IPS-18c (cell line): ENCODE measurements around the gene GALNT2.

ENCODE experiments used
- H3K4me3 ChIP-seq: 2 replicates; pipeline ENCODE4 v1.7.0; 2013; ENCODE audit warnings: low read depth, mild to moderate bottlenecking, low read length, moderate library complexity; ENCODE audit not compliant: insufficient read depth
- H3K9me3 ChIP-seq: one replicate; pipeline ENCODE4 v1.6.1; 2013; ENCODE audit warnings: mild to moderate bottlenecking, low read length, moderate library complexity; ENCODE audit not compliant: control insufficient read depth, insufficient read depth

Gene GALNT2

DNA sequence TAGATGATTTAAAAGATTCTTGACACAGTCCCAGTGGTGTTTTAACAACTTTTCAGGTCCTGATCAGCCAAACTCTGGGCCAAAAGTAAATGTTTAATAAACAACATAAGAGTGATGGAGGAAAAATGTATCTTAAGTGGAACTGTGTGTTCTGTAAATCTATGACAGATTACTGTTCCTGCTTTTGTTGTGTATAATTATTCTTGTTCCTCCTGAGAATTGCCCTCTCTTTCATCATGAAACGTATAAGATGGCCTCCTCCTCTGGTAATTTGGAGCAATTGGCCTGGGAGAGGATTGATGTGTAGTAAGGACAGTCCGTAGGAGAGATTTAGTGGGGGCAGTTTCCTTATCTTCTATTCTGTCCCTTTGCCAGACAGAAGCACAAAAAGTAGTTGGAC is 34.5 kb downstream of the GALNT2 start:
- H3K9me3 ChIP-seq: no peaks in the 10 kb centered on the region

DNA sequence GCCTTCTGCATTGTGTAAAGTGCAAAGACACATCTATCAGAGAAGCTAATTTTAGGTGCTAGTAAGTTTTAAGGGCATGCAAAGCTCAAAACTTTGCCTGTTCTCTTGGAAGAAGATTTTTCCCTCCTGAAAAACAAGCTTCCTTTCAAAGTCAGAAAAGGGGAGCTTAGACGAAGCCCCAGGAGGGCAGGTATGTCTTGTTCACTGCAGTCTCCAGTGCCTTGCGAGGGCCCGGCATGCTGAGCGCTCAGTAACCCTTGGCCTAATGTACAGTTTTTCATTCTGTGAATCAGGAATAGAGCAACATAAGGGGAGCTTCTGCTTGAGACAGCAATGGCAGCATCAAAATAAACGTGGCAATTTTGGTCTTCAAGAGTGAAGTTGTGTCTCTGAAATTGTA is 35.0 kb downstream of the GALNT2 start:
- Histone ChIP-seq H3K9me3 (no peaks in the 10 kb centered on the region), H3K4me3 (no peak overlapping the region)

More for the DNA sequence above, 34.5 kb downstream of the GALNT2 start:
- H3K4me3 ChIP-seq: no peak overlapping the region

DNA sequence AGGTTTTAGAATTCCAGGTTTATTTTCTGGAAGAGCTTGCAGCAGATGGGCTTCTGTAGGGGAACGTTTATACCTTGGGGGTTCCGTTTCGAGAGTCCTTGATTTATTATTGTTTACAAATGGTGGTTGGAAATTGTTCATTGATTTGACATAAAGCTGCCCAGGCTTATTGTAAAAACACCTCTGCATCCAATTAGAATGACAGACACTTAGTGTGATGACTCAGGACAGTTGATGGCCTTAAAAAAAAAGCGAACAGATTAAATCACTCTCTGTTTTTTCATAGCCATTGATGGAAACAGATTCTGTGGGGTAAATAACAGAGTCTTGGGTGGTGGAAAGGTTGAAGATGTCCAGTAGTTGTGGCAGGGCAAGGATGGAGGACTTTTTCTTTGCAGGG is 35.4 kb downstream of the GALNT2 start:
- H3K9me3 ChIP-seq: no peaks in the 10 kb centered on the region
- no peak overlapping the region for H3K4me3 ChIP-seq

- H3K4me3 ChIP-seq: 0 out of 2 replicates have a peak overlapping the region, but pooled peaks have one; percentile 9
- H3K9me3 ChIP-seq: no peaks in the 10 kb centered on the region
Measured at GRCh38 chr1:230103306-230104173, 36.5 kb downstream of the GALNT2 start.

- Histone ChIP-seq H3K4me3 (no peak overlapping the region), H3K9me3 (no peaks in the 10 kb centered on the region)
Measured at GRCh38 chr1:230104395-230105244, 37.6 kb downstream of the GALNT2 start.

DNA sequence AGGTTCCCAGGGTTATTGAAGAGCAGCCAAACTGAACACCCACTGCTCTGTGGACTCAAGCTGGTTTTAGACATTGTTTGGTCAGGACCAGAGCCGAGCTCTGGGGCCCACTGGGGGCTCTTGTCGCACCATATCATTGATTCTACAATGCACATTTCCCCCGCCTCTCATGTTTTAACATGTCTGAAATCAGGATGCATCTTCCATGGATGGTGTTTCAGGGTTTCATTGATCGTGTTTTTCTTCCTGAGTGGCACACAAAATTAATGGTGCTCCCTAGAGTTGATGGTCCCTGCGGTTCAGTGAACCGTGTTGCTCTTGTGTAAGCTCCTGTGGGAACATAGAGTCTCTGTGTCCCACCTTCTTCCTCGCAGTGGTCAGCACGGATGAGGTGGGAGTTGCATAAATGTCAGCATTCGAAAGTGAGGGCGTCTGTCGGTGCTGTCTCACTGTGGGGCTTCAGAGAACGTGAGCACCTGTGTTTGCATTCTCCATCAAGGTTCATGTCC is 38.3 kb downstream of the GALNT2 start:
- no peak overlapping the region for H3K4me3 ChIP-seq
- H3K9me3 ChIP-seq: no peaks in the 10 kb centered on the region

GRCh38 chr1:230105754-230106625 is 39.0 kb downstream of the GALNT2 start:
- no peaks in the 10 kb centered on the region for H3K9me3 ChIP-seq
- H3K4me3 ChIP-seq: no peak overlapping the region

GRCh38 chr1:230107941-230108340 is 40.9 kb downstream of the GALNT2 start:
- Histone ChIP-seq H3K4me3 (no peak overlapping the region), H3K9me3 (no peaks in the 10 kb centered on the region)

DNA sequence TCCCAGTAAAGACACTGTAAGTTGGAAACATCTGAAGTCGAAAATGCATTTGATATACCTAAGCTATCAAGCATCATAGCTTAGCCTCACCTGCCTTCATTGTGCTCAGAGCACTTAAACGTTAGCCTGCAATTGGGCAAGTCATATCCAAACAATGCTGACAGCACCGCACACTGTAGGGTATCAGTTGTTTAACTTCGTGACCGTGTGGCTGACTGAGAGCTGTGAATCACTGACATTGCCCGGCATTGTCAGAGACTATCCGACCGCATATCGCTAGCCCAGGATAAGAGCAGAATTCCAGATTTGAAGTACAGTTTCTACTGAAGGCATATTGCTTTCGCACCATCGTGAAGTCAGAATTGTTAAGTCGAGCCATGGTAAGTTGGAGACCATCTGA is 41.5 kb downstream of the GALNT2 start:
- Histone ChIP-seq H3K9me3 (no peaks in the 10 kb centered on the region), H3K4me3 (no peak overlapping the region)

DNA sequence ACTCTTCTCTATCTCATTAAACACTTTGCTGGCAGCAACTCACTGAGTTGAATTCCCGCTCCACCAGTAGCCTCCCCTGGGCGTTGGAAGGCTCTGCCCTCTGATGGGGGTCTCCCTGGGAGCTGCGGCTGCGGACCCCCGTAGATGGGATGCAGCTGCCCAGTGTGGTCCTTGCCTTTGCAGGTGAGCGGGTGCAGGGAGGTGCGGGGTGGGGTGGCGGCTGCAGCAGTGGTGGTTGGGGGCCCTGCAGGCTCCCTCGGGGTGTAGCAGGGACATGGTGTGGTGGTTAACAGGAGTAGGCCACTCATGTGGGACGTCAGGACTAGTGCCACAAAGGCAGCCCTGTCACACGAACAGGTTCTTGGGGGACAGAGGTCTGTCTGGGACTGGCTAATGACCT is 42.0 kb downstream of the GALNT2 start:
- Histone ChIP-seq H3K4me3 (no peak overlapping the region), H3K9me3 (no peaks in the 10 kb centered on the region)

GRCh38 chr1:230109895-230110667 is 43.0 kb downstream of the GALNT2 start:
- no peaks in the 10 kb centered on the region for H3K9me3 ChIP-seq
- no peak overlapping the region for H3K4me3 ChIP-seq

DNA sequence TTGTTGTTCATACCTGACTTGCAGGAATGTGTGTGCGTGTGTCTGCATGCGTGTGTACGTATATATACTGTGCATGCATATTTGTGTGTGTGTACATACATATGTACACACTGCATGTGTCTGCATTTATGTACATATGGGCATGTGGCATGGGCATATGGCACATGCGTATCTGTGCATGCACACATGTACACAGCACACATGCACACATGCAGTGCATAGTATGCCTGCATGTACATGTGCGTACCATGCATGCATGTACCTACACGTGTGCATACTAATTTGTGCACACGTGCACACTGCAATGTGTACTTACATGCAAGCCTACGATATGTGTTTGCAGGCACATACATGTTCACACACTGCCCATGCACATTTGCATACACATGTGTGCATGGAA is 43.9 kb downstream of the GALNT2 start:
- Histone ChIP-seq H3K4me3 (no peak overlapping the region), H3K9me3 (no peaks in the 10 kb centered on the region)

DNA sequence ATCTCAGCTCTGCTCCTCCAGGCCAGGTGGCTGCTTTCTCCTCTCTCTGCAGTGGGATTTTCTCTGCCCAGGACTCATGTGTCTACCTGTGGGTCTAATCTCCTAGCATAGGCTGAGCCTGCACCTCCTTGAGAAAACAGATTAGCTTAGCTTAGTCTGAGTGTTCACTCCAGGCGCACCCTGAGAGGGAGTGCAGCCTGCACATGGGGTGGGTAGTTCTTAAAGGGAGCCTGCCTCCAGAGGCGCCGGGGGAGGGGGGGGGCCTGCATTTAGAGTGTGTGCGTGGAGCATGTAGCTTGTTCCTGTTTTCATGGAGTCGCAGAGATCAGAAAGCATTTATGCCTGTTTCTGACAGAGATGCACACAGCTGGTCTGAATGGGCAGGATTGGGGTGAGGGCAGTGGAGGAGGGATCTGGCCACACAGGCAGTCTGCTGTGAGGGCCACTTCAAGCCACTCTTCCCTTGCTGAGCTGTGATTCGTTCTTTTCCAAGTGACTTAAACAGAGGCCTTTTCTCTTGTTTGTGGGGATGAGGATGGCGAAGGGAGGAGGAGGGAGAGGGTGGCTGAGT is 45.2 kb downstream of the GALNT2 start:
- no peak overlapping the region; the same call in 1 of the 2 replicates for H3K4me3 ChIP-seq
- no peaks in the 10 kb centered on the region for H3K9me3 ChIP-seq

DNA sequence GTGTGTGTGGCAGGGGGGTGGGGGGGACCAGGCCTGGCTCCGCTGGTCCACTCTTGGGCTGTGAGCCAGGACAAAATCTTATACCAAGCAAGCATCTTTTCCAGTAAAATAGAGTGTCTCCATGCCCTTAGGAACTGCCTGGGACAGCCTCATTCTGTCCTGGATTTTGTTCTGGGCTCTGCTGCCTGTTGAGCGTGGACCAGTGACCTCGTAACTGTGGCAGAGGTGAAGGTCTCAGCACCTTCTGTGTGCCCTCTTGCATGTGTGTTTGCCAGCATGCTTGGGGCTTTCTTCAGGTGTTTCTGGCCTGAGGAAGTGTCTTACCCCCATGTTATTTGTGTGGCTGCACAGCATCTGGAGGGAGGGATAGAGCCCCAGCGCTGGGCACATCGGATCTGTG is 45.7 kb downstream of the GALNT2 start:
- Histone ChIP-seq H3K4me3 (no peak overlapping the region), H3K9me3 (no peaks in the 10 kb centered on the region)

- Histone ChIP-seq H3K9me3 (no peaks in the 10 kb centered on the region), H3K4me3 (no peak overlapping the region)
Measured at GRCh38 chr1:230113235-230113592, 46.2 kb downstream of the GALNT2 start.

DNA sequence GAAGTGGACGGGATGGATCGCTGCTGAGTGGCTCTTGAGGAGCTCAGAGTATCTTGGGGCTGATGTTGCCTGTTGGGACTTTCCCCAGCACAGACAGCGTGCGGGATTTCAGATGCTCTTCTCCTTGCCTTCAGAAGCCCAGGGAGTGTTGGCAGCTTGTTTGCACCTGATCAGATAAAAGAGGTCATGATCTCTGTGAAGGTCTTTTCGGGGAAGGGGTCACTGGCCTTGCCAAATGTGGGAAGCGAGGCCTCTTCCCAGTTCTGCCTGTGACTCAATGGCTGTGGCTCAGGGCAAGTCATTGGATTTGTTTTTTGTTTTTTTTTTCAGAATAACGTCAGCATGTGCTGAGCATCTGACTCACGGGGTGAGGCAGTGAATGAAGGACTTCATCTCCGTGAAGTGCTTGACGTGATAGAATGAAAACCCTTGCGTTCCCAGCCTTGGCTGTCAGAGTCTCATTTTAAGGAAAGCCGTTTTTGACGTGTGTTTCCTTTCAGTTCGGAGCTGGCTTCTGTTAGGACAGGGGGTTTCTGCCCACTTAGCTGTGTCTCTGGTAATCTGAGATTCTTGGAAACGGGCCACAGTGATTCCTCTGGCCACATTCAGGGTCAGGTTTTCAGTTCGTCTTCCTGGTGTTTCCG is 46.7 kb downstream of the GALNT2 start:
- Histone ChIP-seq H3K9me3 (no peaks in the 10 kb centered on the region), H3K4me3 (no peak overlapping the region)
